ENCODE measurements around the gene HACE1. TPM values are rescaled to one million over a fixed set of nuclear protein-coding genes. Genes with fewer than 3 reads are reported as not detected.

HACE1 gene
- total RNA-seq, 1 experiment from 2014 or later, result 13.0 TPM

GRCh38 chr6:104884867-104885517, 25.3 kb upstream of the HACE1 start:
- intact Hi-C loops (cut with micrococcal nuclease; ENCODE audit: unreplicated experiment), result no loop called here
- BruUV-seq (replicated peaks), result no TSS peak
- Histone ChIP-seq H3K4me3 (ENCODE audit: low read depth in 2 of 2, low read length in 2 of 2) (no peak overlapping the region), H3K4me1 (ENCODE audit: control insufficient read depth, insufficient read depth, low read length) (no peaks in the 10 kb centered on the region), H3K9me3 (ENCODE audit: control insufficient read depth, insufficient read depth, low read depth, low read length) (peaks cover 10% of the 10 kb centered on the region; the same call in 1 of the 2 replicates), H3K36me3 (ENCODE audit: control insufficient read depth, insufficient read depth, low read length) (no peaks in the 10 kb centered on the region), H3K27ac (ENCODE audit: low read length) (no peak overlapping the region), H3K27me3 (ENCODE audit: control insufficient read depth, insufficient read depth, low read length) (no peaks in the 10 kb centered on the region)
- POLR2A ChIA-PET, result no interaction called here
- ATAC-seq (no peak), DNase-seq (ENCODE audit: low read depth, low spot score) (no peak)
- TF ChIP-seq REST (IDR thresholded peaks at IDR 0.05; ENCODE audit: insufficient read depth in 1 of 2, low read depth in 2 of 2, low read length in 1 of 2) (no peak), TCF7L2 (IDR thresholded peaks at IDR 0.05; ENCODE audit: low read depth, low read length) (no peak), POLR2AphosphoS5 (IDR thresholded peaks at IDR 0.05; ENCODE audit: low read depth, low read length) (no peak), SIN3A (IDR thresholded peaks at IDR 0.05; ENCODE audit: borderline replicate concordance, insufficient read depth, low read depth, low read length) (no peak), CTCF (IDR thresholded peaks at IDR 0.05) (no peak)
- CTCF ChIA-PET, result no interaction called here
- in situ Hi-C loops (cut with HindIII; ENCODE audit: low pct_unique_long_range_greater_than_20kb, low sequenced_read_pairs), result no loop called here

GRCh38 chr6:104881964-104882668, 22.4 kb upstream of the HACE1 start:
- Histone ChIP-seq H3K27ac (ENCODE audit: low read length) (no peak overlapping the region), H3K4me1 (ENCODE audit: control insufficient read depth, insufficient read depth, low read length) (no peaks in the 10 kb centered on the region), H3K27me3 (ENCODE audit: control insufficient read depth, insufficient read depth, low read length) (no peaks in the 10 kb centered on the region), H3K4me3 (ENCODE audit: low read depth in 2 of 2, low read length in 2 of 2) (no peak overlapping the region), H3K36me3 (ENCODE audit: control insufficient read depth, insufficient read depth, low read length) (no peaks in the 10 kb centered on the region), H3K9me3 (ENCODE audit: control insufficient read depth, insufficient read depth, low read depth, low read length) (no peaks in the 10 kb centered on the region)
- in situ Hi-C loops (cut with HindIII; ENCODE audit: low pct_unique_long_range_greater_than_20kb, low sequenced_read_pairs), result no loop called here
- no peak for ATAC-seq
- CTCF ChIA-PET, result no interaction called here
- no peak for DNase-seq (ENCODE audit: low read depth, low spot score)
- BruUV-seq (replicated peaks), result no TSS peak
- intact Hi-C loops (cut with micrococcal nuclease; ENCODE audit: unreplicated experiment), result no loop called here
- no peak for TF ChIP-seq TCF7L2 (IDR thresholded peaks at IDR 0.05; ENCODE audit: low read depth, low read length)
- TF ChIP-seq CTCF (IDR thresholded peaks at IDR 0.05), result no peak
- TF ChIP-seq POLR2AphosphoS5 (IDR thresholded peaks at IDR 0.05; ENCODE audit: low read depth, low read length), result no peak
- TF ChIP-seq REST (IDR thresholded peaks at IDR 0.05; ENCODE audit: insufficient read depth in 1 of 2, low read depth in 2 of 2, low read length in 1 of 2), result no peak
- no peak for TF ChIP-seq SIN3A (IDR thresholded peaks at IDR 0.05; ENCODE audit: borderline replicate concordance, insufficient read depth, low read depth, low read length)
- POLR2A ChIA-PET, result no interaction called here
